ENCODE data around the gene MORN1. TPM values are rescaled to one million over a fixed set of nuclear protein-coding genes. Genes with fewer than 3 reads are reported as not detected.

The MORN1 gene
- total RNA-seq, 1 donor from 2014 or later, result 24.4 TPM

- no peak overlapping the region for H3K4me3 Mint-ChIP-seq
- no peaks in the 10 kb centered on the region for H3K4me1 Mint-ChIP-seq
- no peak for TF ChIP-seq CTCF (conservative IDR thresholded peaks at IDR 0.05)
- no peak for DNase-seq (ENCODE audit: low read depth, low spot score)
- H3K27me3 Mint-ChIP-seq (ENCODE audit: low read depth), result no peaks in the 10 kb centered on the region
- H3K36me3 Mint-ChIP-seq (ENCODE audit: low read depth), result no peaks in the 10 kb centered on the region
- no peaks in the 10 kb centered on the region for H3K9me3 Mint-ChIP-seq
- H3K27ac Mint-ChIP-seq (ENCODE audit: unreplicated experiment), result no peak overlapping the region
Measured at GRCh38 chr1:2428490-2428889, 37.1 kb upstream of the MORN1 start.

- Mint-ChIP-seq H3K4me3 (no peak overlapping the region), H3K27me3 (ENCODE audit: low read depth) (no peaks in the 10 kb centered on the region), H3K36me3 (ENCODE audit: low read depth) (no peaks in the 10 kb centered on the region), H3K9me3 (no peaks in the 10 kb centered on the region), H3K4me1 (no peaks in the 10 kb centered on the region), H3K27ac (ENCODE audit: unreplicated experiment) (no peak overlapping the region)
- DNase-seq (ENCODE audit: low read depth, low spot score), result no peak
- no peak for TF ChIP-seq CTCF (conservative IDR thresholded peaks at IDR 0.05)
Measured at GRCh38 chr1:2427976-2428375, 36.6 kb upstream of the MORN1 start.

GRCh38 chr1:2427051-2427450 is 35.7 kb upstream of the MORN1 start:
- no peaks in the 10 kb centered on the region for H3K4me1 Mint-ChIP-seq
- H3K4me3 Mint-ChIP-seq, result no peak overlapping the region
- no peaks in the 10 kb centered on the region for H3K27me3 Mint-ChIP-seq (ENCODE audit: low read depth)
- no peak overlapping the region for H3K27ac Mint-ChIP-seq (ENCODE audit: unreplicated experiment)
- H3K9me3 Mint-ChIP-seq, result no peaks in the 10 kb centered on the region
- DNase-seq (ENCODE audit: low read depth, low spot score), result no peak
- no peaks in the 10 kb centered on the region for H3K36me3 Mint-ChIP-seq (ENCODE audit: low read depth)
- TF ChIP-seq CTCF (conservative IDR thresholded peaks at IDR 0.05), result no peak

- Mint-ChIP-seq H3K4me1 (no peaks in the 10 kb centered on the region), H3K9me3 (no peaks in the 10 kb centered on the region), H3K27ac (ENCODE audit: unreplicated experiment) (no peak overlapping the region), H3K27me3 (ENCODE audit: low read depth) (no peaks in the 10 kb centered on the region), H3K36me3 (ENCODE audit: low read depth) (no peaks in the 10 kb centered on the region), H3K4me3 (no peak overlapping the region)
- no peak for DNase-seq (ENCODE audit: low read depth, low spot score)
- no peak for TF ChIP-seq CTCF (conservative IDR thresholded peaks at IDR 0.05)
Measured at GRCh38 chr1:2426540-2426939, 35.2 kb upstream of the MORN1 start.

- TF ChIP-seq CTCF (conservative IDR thresholded peaks at IDR 0.05), result no peak
- no peaks in the 10 kb centered on the region for H3K4me1 Mint-ChIP-seq
- no peak overlapping the region for H3K27ac Mint-ChIP-seq (ENCODE audit: unreplicated experiment)
- no peak overlapping the region for H3K4me3 Mint-ChIP-seq
- no peaks in the 10 kb centered on the region for H3K9me3 Mint-ChIP-seq
- no peak for DNase-seq (ENCODE audit: low read depth, low spot score)
- H3K36me3 Mint-ChIP-seq (ENCODE audit: low read depth), result no peaks in the 10 kb centered on the region
- H3K27me3 Mint-ChIP-seq (ENCODE audit: low read depth), result no peaks in the 10 kb centered on the region
Measured at GRCh38 chr1:2425892-2426291, 34.5 kb upstream of the MORN1 start.

GRCh38 chr1:2422523-2422922 is 31.2 kb upstream of the MORN1 start:
- H3K36me3 Mint-ChIP-seq (ENCODE audit: low read depth), result no peaks in the 10 kb centered on the region
- no peaks in the 10 kb centered on the region for H3K4me1 Mint-ChIP-seq
- DNase-seq (ENCODE audit: low read depth, low spot score), result no peak
- no peak for TF ChIP-seq CTCF (conservative IDR thresholded peaks at IDR 0.05)
- H3K27me3 Mint-ChIP-seq (ENCODE audit: low read depth), result peaks cover 7% of the 10 kb centered on the region
- H3K27ac Mint-ChIP-seq (ENCODE audit: unreplicated experiment), result peak overlapping the region; percentile 19
- H3K9me3 Mint-ChIP-seq, result no peaks in the 10 kb centered on the region
- no peak overlapping the region for H3K4me3 Mint-ChIP-seq
